Mesodermal cell (in vitro differentiated cells): ENCODE results near the gene STON1.
A peak's percentile ranks its signal among the peaks of the same experiment; 100 is the strongest.
"Not testable (repeated sequence)": the region's sequence is repeated elsewhere in the genome, so short reads cannot be mapped to it uniquely, and the experiment has no call there.

ENCODE experiments used
- H3K27ac ChIP-seq: 2 replicates; pipeline ENCODE4 v1.7.0; 2013; ENCODE audit warnings: mild to moderate bottlenecking, low read depth, low read length, moderate library complexity; ENCODE audit not compliant: severe bottlenecking
- H3K36me3 ChIP-seq: 2 replicates; pipeline ENCODE4 v1.7.1; 2013; ENCODE audit warnings: mild to moderate bottlenecking, low read length, moderate library complexity; ENCODE audit not compliant: control insufficient read depth, insufficient read depth
- H3K4me1 ChIP-seq: one replicate; pipeline ENCODE4 v1.7.1; 2013; ENCODE audit warnings: mild to moderate bottlenecking, low read length; ENCODE audit not compliant: insufficient read depth, control insufficient read depth, poor library complexity, severe bottlenecking
- H3K4me3 ChIP-seq: 2 replicates; pipeline ENCODE4 v1.7.0; 2013; ENCODE audit warnings: low read length, control low read depth, mild to moderate bottlenecking; ENCODE audit not compliant: insufficient read depth, poor library complexity, severe bottlenecking; ENCODE audit errors: extremely low read depth
- H3K9me3 ChIP-seq: 2 replicates; pipeline ENCODE4 v1.7.1; 2013; ENCODE audit warnings: mild to moderate bottlenecking, low read length, moderate library complexity; ENCODE audit not compliant: control insufficient read depth
- WGBS, 2 experiments: methylation state at CpG; one replicate each; pipeline ENCODE4 v1.1.5; 2013; ENCODE audit warnings: missing lambda C conversion rate in 2 of 2; ENCODE audit not compliant: insufficient coverage in 2 of 2; 5-methylcytosine and 5-hydroxymethylcytosine counted together

STON1 gene

DNA sequence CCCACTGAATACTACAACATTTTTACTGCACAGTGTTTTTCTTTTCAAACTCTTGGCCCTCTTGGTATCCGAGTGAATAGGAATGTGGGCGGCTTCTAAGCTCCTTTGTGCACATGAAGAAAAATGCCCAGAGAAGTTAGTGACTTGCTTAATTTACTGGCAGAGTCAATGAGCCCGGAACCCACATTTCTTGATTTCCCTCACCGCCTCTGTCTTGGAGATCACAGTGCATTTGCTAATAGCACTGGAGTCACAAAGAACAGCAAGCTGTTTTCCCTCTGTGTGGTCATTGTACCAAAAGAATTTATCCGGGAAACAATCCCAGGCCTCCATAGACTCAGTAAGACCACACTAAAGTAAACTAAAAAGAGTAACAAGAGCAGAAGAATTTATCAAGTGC lies 18.9 kb downstream of the STON1 start:
- H3K27ac ChIP-seq, result no peak overlapping the region
- peaks cover 5% of the 10 kb centered on the region for H3K4me1 ChIP-seq
- peaks cover 17% of the 10 kb centered on the region for H3K36me3 ChIP-seq
- WGBS, 2 experiments, result 97 to 98% methylated on average over 4 to 5 of the region's 5 CpGs
- no peaks in the 10 kb centered on the region for H3K9me3 ChIP-seq
- H3K4me3 ChIP-seq, result no peak overlapping the region

DNA sequence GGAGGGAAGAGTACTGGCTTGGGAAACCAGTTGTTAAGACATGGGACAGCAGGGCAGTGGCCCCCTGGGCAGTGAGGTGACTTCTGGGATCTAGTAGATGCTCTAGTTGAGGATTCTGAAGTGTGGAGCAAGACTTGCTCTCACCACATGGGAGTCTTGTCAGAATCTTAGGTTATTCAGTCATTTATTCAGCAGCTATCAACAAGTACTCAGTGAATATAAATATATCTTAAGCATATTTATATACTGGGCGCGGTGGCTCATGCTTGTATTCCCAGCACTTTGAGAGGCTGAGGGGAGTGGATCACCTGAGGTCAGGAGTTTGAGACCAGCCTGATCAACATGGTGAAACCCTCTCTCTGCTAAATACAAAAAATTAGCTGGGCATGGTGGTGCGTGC lies 20.0 kb downstream of the STON1 start:
- H3K4me1 ChIP-seq, result peaks cover 5% of the 10 kb centered on the region
- no peak overlapping the region for H3K27ac ChIP-seq
- WGBS, 2 experiments, result 83% methylated on average over 1 of the region's 3 CpGs; no CpG with 5 or more reads in 1 of the 2 experiments
- no peaks in the 10 kb centered on the region for H3K9me3 ChIP-seq
- peaks cover 13% of the 10 kb centered on the region for H3K36me3 ChIP-seq
- H3K4me3 ChIP-seq, result no peak overlapping the region

DNA sequence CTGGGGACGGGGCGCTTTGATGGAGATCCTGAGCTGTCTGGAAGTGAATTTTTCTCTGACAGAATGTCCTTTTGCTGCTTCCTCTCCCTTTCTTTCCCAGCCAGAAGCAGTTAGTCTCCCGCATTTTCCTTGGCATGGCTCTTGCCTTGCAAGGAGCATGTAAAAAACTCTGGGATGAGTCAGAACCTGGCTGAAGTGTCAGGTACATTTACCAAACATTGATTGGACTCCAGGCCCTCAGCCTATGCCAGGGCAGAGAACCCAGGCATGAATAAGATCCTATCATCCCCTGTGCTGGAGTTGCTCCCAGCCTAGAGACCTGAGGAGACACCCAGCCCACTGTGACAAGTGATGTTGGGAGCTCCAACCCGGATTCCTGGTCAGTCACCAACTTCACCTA lies 21.6 kb downstream of the STON1 start:
- Histone ChIP-seq H3K27ac (no peak overlapping the region), H3K4me1 (peaks cover 5% of the 10 kb centered on the region), H3K4me3 (no peak overlapping the region), H3K36me3 (peaks cover 13% of the 10 kb centered on the region), H3K9me3 (no peaks in the 10 kb centered on the region)
- 96% methylated on average over 4 of the region's 4 CpGs; no CpG with 5 or more reads in 1 of the 2 experiments for WGBS, 2 experiments

DNA sequence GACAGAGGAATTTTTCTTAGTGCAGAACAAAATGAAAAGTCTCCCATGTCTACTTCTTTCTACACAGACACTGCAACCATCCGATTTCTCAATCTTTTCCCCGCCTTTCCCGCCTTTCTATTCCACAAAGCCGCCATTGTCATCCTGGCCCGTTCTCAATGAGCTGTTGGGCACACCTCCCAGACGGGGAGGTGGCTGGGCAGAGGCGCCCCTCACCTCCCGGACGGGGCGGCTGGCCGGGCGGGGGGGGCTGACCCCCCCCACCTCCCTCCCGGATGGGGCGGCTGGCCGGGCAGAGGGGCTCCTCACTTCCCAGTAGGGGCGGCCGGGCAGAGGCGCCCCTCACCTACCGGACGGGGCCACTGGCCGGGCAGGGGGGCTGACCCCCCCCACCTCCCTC lies 25.1 kb downstream of the STON1 start:
- H3K9me3 ChIP-seq, H3K4me1 ChIP-seq, H3K27ac ChIP-seq, H3K4me3 ChIP-seq, H3K36me3 ChIP-seq: not testable (repeated sequence)
- no CpG with 5 or more reads among the region's 21 CpGs for WGBS, 2 experiments

DNA sequence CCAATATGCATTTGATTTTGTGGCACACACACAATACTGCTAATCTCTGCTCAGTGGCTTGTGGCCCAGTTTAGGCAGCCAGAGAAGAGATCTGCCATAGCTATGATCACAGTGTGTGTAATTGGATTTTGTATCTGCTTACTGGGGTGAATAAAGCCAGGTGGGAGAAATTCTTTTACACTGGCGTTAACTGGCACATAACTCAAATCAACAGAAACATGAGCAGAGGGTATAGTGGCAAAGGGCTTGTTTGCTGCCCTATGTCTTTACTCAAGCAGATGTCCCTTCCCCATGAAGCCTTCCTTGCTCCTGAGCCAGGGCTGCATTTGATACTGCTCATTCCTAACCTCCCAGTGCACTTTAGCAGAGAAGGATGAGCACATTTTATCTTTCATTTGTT lies 28.5 kb downstream of the STON1 start:
- H3K27ac ChIP-seq, result no peak overlapping the region
- H3K9me3 ChIP-seq, result no peaks in the 10 kb centered on the region
- H3K36me3 ChIP-seq, result peaks cover 15% of the 10 kb centered on the region
- no peaks in the 10 kb centered on the region for H3K4me1 ChIP-seq
- WGBS, 2 experiments, result 100% methylated on average over 1 of the region's 1 CpG; no CpG with 5 or more reads in 1 of the 2 experiments
- H3K4me3 ChIP-seq, result no peak overlapping the region

DNA sequence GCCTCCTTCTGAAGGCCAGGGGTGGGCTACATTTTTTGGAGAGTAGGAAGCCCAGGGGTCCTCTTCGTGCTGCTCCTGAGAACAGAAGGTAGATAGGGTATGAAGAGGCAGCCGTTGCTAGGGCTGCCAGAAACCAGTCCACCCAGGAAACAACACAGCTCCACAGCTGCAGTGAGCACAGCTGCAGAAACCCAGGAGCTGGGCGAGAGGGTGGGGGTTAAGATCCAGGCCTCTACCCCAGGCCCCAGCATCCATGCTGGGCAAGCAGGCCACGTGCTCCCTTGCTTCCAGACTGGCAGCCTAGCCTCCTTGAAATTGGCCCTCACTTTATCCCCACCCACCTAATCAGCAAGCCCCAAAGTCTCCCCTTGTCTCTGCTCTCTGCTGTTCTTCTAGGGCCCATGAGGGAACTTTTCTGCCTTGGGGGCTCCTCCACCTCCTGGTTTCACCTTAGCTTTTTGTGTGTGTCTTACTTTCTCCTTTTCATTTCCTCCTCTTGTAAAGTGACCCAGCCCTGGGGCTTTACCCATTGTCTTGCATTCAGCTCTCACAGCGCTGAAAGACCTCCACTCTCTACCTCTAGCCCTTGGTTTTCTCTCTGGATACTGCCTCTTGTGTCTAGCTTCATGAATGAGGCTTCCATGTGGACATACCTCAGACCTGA lies 30.7 kb downstream of the STON1 start:
- peak overlapping the region; percentile 45 for H3K27ac ChIP-seq

DNA sequence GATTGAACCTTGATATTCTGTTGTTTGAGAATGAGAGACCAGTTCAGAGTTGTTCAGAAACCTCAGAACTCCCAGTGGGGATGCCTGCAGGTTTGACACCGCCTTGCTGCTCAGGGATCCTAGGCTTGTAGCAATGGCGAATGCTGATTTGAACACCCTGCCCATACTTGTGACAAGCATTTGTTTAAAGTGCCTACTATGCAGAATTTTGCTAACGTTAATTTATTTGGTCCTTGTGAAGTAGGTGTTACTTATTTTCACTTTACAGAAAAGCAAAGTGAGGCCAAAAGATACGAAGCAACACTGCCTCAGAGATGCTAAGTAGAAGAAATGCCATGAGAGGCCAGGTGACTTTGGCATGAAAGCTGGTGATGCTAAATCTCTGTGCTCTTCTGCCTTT lies 32.3 kb downstream of the STON1 start:
- Histone ChIP-seq H3K36me3 (peaks cover 21% of the 10 kb centered on the region), H3K4me3 (no peak overlapping the region), H3K9me3 (no peaks in the 10 kb centered on the region), H3K4me1 (no peaks in the 10 kb centered on the region), H3K27ac (no peak overlapping the region)
- 92 to 97% methylated on average over 4 of the region's 4 CpGs for WGBS, 2 experiments

More for the DNA sequence above, 30.7 kb downstream of the STON1 start:
- 59 to 85% methylated on average over 3 to 4 of the region's 5 CpGs for WGBS, 2 experiments
- H3K9me3 ChIP-seq, result no peaks in the 10 kb centered on the region
- H3K4me1 ChIP-seq, result no peaks in the 10 kb centered on the region
- peaks cover 21% of the 10 kb centered on the region for H3K36me3 ChIP-seq
- H3K4me3 ChIP-seq, result no peak overlapping the region

DNA sequence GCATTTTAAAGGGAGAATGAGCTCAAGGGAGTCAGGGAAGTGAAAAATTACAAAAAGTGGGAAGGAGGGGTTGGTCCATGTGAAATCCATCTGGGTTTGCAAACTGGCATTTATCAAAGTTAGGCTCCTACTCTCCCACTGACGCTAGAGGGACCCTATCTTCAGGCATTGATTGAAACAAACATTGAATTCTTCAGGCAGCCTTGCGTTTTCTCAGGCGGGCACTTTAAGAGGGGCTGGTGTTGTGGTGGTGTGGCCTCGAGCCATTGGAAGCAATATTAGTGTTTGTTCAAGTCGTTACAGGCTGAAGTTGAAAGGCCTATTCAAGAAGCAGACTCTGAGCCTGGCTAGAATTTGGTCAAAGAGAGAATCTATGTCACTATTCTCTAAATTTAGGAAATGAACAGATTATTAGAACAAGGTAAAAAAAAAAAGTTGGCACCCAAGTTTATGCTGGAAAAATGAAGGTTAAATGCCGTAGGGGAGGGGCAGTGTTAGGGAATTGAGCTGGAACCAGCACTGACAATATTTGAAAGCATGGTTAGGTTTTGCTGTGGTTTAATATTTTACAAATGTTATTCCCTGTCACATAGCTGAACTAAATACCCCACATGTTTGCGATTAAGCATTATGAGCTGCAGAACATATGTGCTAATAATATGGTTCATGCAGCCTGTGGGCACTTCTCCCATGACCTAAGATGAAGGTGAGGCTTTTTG lies 36.8 kb downstream of the STON1 start:
- peaks cover 2% of the 10 kb centered on the region for H3K4me1 ChIP-seq
- H3K4me3 ChIP-seq, result no peak overlapping the region
- H3K36me3 ChIP-seq, result peaks cover 19% of the 10 kb centered on the region
- no peak overlapping the region for H3K27ac ChIP-seq
- 41 to 80% methylated on average over 2 to 5 of the region's 7 CpGs for WGBS, 2 experiments
- H3K9me3 ChIP-seq, result no peaks in the 10 kb centered on the region

DNA sequence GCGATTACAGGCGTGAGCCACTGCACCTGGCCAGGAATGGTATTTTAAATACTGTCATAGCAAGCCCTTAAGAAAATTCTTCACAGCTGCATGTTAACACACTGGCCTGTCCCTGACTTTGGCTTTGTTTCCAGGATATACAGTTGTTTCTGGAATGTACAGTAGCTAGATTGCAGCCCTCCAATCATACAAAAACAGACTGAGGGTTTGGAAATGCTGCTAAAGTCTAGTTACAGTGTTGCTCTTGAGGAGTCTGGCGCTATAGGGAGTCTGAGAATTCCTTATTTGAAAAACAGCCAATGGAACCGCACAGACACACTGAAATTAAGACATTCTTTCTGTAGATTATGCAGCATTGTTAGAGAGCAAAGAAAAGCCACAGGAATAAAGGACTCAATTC lies 37.7 kb downstream of the STON1 start:
- 89 to 92% methylated on average over 3 of the region's 4 CpGs for WGBS, 2 experiments
- Histone ChIP-seq H3K4me3 (no peak overlapping the region), H3K9me3 (no peaks in the 10 kb centered on the region), H3K36me3 (peaks cover 12% of the 10 kb centered on the region), H3K27ac (no peak overlapping the region), H3K4me1 (peaks cover 2% of the 10 kb centered on the region)

DNA sequence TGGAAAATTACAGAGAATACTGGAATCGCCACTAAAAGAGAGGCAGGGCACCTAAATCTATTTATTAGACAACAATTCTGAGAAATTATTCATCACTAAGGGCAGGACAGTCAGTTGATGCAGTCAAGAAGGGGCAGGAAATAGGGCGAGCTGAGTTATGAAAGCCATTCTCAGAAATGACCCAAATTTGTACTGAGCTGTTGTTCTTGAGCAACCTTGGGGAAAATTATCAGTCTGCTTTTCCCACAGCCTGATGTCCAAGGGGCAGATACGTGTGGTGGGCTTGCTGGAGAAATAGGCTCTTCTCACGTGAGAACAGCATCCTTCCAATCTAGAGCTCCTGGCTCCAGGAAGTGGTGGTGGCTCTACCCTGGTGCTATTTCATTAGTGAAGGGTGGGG lies 38.6 kb downstream of the STON1 start:
- no peak overlapping the region for H3K27ac ChIP-seq

DNA sequence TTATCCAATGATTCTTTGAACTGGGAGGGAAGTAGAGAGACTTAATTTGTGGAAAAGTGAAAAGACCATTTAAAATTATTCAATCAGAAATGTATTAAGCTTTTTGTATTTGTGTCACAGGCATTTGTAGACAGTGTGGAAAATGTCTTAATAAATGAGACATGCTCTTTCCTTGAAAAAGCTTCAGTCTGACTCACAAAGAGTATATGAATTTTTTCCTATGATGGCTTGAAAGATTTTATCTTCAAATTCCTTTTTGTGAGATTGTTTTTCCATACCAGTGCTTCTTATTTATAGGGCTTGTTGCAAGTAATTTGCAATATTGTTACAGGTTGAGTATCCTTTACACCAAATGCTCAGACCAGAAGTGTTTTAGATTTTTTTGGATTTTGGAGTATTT lies 39.5 kb downstream of the STON1 start:
- H3K4me1 ChIP-seq, result peaks cover 2% of the 10 kb centered on the region
- H3K36me3 ChIP-seq, result peaks cover 9% of the 10 kb centered on the region
- H3K4me3 ChIP-seq, result no peak overlapping the region
- H3K9me3 ChIP-seq, result no peaks in the 10 kb centered on the region
- no peak overlapping the region for H3K27ac ChIP-seq

More for the DNA sequence above, 38.6 kb downstream of the STON1 start:
- H3K4me1 ChIP-seq, result peaks cover 2% of the 10 kb centered on the region
- no peak overlapping the region for H3K4me3 ChIP-seq
- WGBS, 2 experiments, result 100% methylated on average over 1 to 2 of the region's 4 CpGs
- no peaks in the 10 kb centered on the region for H3K9me3 ChIP-seq
- H3K36me3 ChIP-seq, result peaks cover 9% of the 10 kb centered on the region
